ENCODE data around the gene SIAE.
"Not testable (repeated sequence)": the region's sequence is repeated elsewhere in the genome, so short reads cannot be mapped to it uniquely, and the experiment has no call there.

SIAE gene

GRCh38 chr11:124625504-124626168, 47.9 kb downstream of the SIAE start:
- DNase-seq (ENCODE audit: low read depth, low spot score), result no peak

GRCh38 chr11:124623861-124624525, 49.5 kb downstream of the SIAE start:
- DNase-seq (ENCODE audit: low read depth, low spot score), result no peak

GRCh38 chr11:124622531-124623451, 50.7 kb downstream of the SIAE start, which contains the start of gene TBRG1:
Gene TBRG1, plus strand, starts transcription at chr11:124622864. Its CDS starts 220 bp downstream, at chr11:124623084.
- DNase-seq (ENCODE audit: low read depth, low spot score), result peak; percentile 69

GRCh38 chr11:124618863-124619262, 54.7 kb downstream of the SIAE start:
- DNase-seq (ENCODE audit: low read depth, low spot score), result no peak

GRCh38 chr11:124612567-124613246, 60.8 kb downstream of the SIAE start:
- no peak for DNase-seq (ENCODE audit: low read depth, low spot score)

GRCh38 chr11:124612045-124612444, 61.5 kb downstream of the SIAE start:
- no peak for DNase-seq (ENCODE audit: low read depth, low spot score)

GRCh38 chr11:124611064-124611463, 62.5 kb downstream of the SIAE start, which contains the start of gene PANX3:
Gene PANX3, plus strand, starts transcription at chr11:124611428. Its CDS starts 129 bp downstream, at chr11:124611557.
- no peak for DNase-seq (ENCODE audit: low read depth, low spot score)

GRCh38 chr11:124610295-124610694, 63.2 kb downstream of the SIAE start:
- DNase-seq (ENCODE audit: low read depth, low spot score), result no peak

GRCh38 chr11:124608147-124608546, 65.4 kb downstream of the SIAE start:
- DNase-seq (ENCODE audit: low read depth, low spot score), result no peak

GRCh38 chr11:124605719-124606118, 67.8 kb downstream of the SIAE start:
- DNase-seq (ENCODE audit: low read depth, low spot score), result no peak

GRCh38 chr11:124602723-124603122, 70.8 kb downstream of the SIAE start:
- not testable (repeated sequence) for DNase-seq (ENCODE audit: low read depth, low spot score)

- no peak for DNase-seq (ENCODE audit: low read depth, low spot score)
Observed at GRCh38 chr11:124602193-124602592, 71.3 kb downstream of the SIAE start.

GRCh38 chr11:124600621-124601320, 72.8 kb downstream of the SIAE start:
- no peak for DNase-seq (ENCODE audit: low read depth, low spot score)

GRCh38 chr11:124597626-124598025, 75.9 kb downstream of the SIAE start:
- no peak for DNase-seq (ENCODE audit: low read depth, low spot score)

- no peak for DNase-seq (ENCODE audit: low read depth, low spot score)
Observed at GRCh38 chr11:124595302-124595701, 78.2 kb downstream of the SIAE start.

- DNase-seq (ENCODE audit: low read depth, low spot score), result no peak
Observed at GRCh38 chr11:124592627-124593026, 80.9 kb downstream of the SIAE start.

GRCh38 chr11:124591430-124591829, 82.1 kb downstream of the SIAE start:
- DNase-seq (ENCODE audit: low read depth, low spot score), result no peak

GRCh38 chr11:124586238-124586860, 87.2 kb downstream of the SIAE start:
- no peak for DNase-seq (ENCODE audit: low read depth, low spot score)

GRCh38 chr11:124584681-124585372, 88.7 kb downstream of the SIAE start:
- DNase-seq (ENCODE audit: low read depth, low spot score), result no peak

GRCh38 chr11:124583781-124584180, 89.8 kb downstream of the SIAE start:
- no peak for DNase-seq (ENCODE audit: low read depth, low spot score)

Data from iPS DF 19.7 (cell line).